GM19193 (cell line): ENCODE data around the gene CBX7.

Experiments
- POLR2A ChIP-seq: IDR thresholded peaks from 4 replicates; pipeline ENCODE4 v1.6.1; 2011; ENCODE audit not compliant: insufficient read depth, insufficient read length; ENCODE audit errors: extremely low read depth

CBX7 gene

GRCh38 chr22:39138357-39138997, 14.0 kb downstream of the CBX7 start:
- TF ChIP-seq POLR2A, result no peak

- TF ChIP-seq POLR2A, result no peak
These were observed 16.2 kb downstream of the CBX7 start for GRCh38 chr22:39136317-39136716.

GRCh38 chr22:39135092-39135896, 17.2 kb downstream of the CBX7 start:
- TF ChIP-seq POLR2A, result no peak

GRCh38 chr22:39134366-39135091, 18.0 kb downstream of the CBX7 start:
- no peak for TF ChIP-seq POLR2A

GRCh38 chr22:39133871-39134270, 18.6 kb downstream of the CBX7 start:
- TF ChIP-seq POLR2A, result no peak

- TF ChIP-seq POLR2A, result no peak
These were observed 19.5 kb downstream of the CBX7 start for GRCh38 chr22:39132871-39133524.

- TF ChIP-seq POLR2A, result no peak
These were observed 20.2 kb downstream of the CBX7 start for GRCh38 chr22:39132281-39132680.

- TF ChIP-seq POLR2A, result no peak
These were observed 21.3 kb downstream of the CBX7 start for GRCh38 chr22:39130892-39131855.

GRCh38 chr22:39130152-39130704, 22.3 kb downstream of the CBX7 start:
- no peak for TF ChIP-seq POLR2A

- TF ChIP-seq POLR2A, result no peak
These were observed 22.7 kb downstream of the CBX7 start for GRCh38 chr22:39129746-39130145.

GRCh38 chr22:39129081-39129480, 23.4 kb downstream of the CBX7 start:
- TF ChIP-seq POLR2A, result no peak

- TF ChIP-seq POLR2A, result no peak
These were observed 24.0 kb downstream of the CBX7 start for GRCh38 chr22:39128508-39128907.

GRCh38 chr22:39125622-39126021, 26.9 kb downstream of the CBX7 start:
- TF ChIP-seq POLR2A, result no peak
